Stimulated activated CD8-positive, alpha-beta memory T cell treated with anti-CD3 and anti-CD28 coated beads, Interleukin-2, amount 100 ng/mL, for 1 hour (primary cell): ENCODE data around the gene HEXD.
"Not testable (repeated sequence)": the region's sequence is repeated elsewhere in the genome, so short reads cannot be mapped to it uniquely, and the experiment has no call there.

Experiments used
- DNase-seq, 2 donors: peaks; one replicate each; pipeline ENCODE4 v3.0.0-alpha.2; 2020; ENCODE audit warnings: low read depth in 2 of 2

HEXD gene

GRCh38 chr17:82458179-82458884 is 40.2 kb downstream of the HEXD start, which contains the start of gene NARF:
NARF (plus strand) TSS chr17:82458741; CDS start chr17:82458804, 63 bp downstream.
- peak; percentile 92 to 94 for DNase-seq

GRCh38 chr17:82458885-82459424 is 40.8 kb downstream of the HEXD start:
- DNase-seq, result peak in 1 of 2 donors; percentile 11

GRCh38 chr17:82459936-82460335 is 41.8 kb downstream of the HEXD start:
- DNase-seq, result not testable (repeated sequence)

- DNase-seq, result no peak
Measured at GRCh38 chr17:82461827-82462524, 43.8 kb downstream of the HEXD start.

GRCh38 chr17:82463391-82463790 is 45.2 kb downstream of the HEXD start:
- no peak for DNase-seq

- no peak for DNase-seq
Measured at GRCh38 chr17:82463925-82464566, 45.9 kb downstream of the HEXD start.

GRCh38 chr17:82464567-82464929 is 46.4 kb downstream of the HEXD start:
- no peak for DNase-seq

GRCh38 chr17:82465023-82465603 is 47.0 kb downstream of the HEXD start:
- DNase-seq, result no peak

GRCh38 chr17:82468692-82469091 is 50.5 kb downstream of the HEXD start:
- DNase-seq, result no peak

- no peak for DNase-seq
Measured at GRCh38 chr17:82470065-82470464, 51.9 kb downstream of the HEXD start.

GRCh38 chr17:82474223-82475010 is 56.3 kb downstream of the HEXD start:
- no peak for DNase-seq

- DNase-seq, result no peak
Measured at GRCh38 chr17:82475458-82475857, 57.3 kb downstream of the HEXD start.

GRCh38 chr17:82477934-82478333 is 59.8 kb downstream of the HEXD start:
- DNase-seq, result no peak

GRCh38 chr17:82479602-82480001 is 61.5 kb downstream of the HEXD start:
- DNase-seq, result no peak

GRCh38 chr17:82480318-82480717 is 62.2 kb downstream of the HEXD start:
- no peak for DNase-seq

GRCh38 chr17:82483204-82483660 is 65.1 kb downstream of the HEXD start:
- DNase-seq, result no peak

GRCh38 chr17:82483836-82484235 is 65.7 kb downstream of the HEXD start:
- no peak for DNase-seq

GRCh38 chr17:82486231-82487094 is 68.3 kb downstream of the HEXD start:
- no peak for DNase-seq

GRCh38 chr17:82487910-82488309 is 69.8 kb downstream of the HEXD start:
- DNase-seq, result no peak

GRCh38 chr17:82489117-82489516 is 71.0 kb downstream of the HEXD start:
- no peak for DNase-seq
